ENCODE data around the gene CELSR1. TPM values are rescaled to one million over a fixed set of nuclear protein-coding genes. Genes with fewer than 3 reads are reported as not detected.

The CELSR1 gene
- total RNA-seq, 2 donors from 2014 or later = 24.2 to 38.2 TPM

- H3K27me3 ChIP-seq (replicated peaks; ENCODE audit: insufficient read depth) = no peaks in the 10 kb centered on the region
- DNase-seq (ENCODE audit: low spot score) = no peak
- TF ChIP-seq POLR2AphosphoS5 (IDR thresholded peaks at IDR 0.05) (no peak), POLR2A (IDR thresholded peaks at IDR 0.05) (no peak), CTCF (IDR thresholded peaks at IDR 0.05) (no peak)
- peaks cover 7 to 14% of the 10 kb centered on the region in 2 donors for H3K36me3 ChIP-seq
- WGBS = 88% methylated on average over 13 of the region's 13 CpGs
- intact Hi-C loops (cut with DNase I) = no loop called here
- peaks cover 5% of the 10 kb centered on the region for H3K4me1 ChIP-seq (replicated peaks)
- H3K27ac ChIP-seq = no peak overlapping the region
- no peaks in the 10 kb centered on the region for H3K9me3 ChIP-seq
- H3K4me3 ChIP-seq = no peak overlapping the region
Measured at GRCh38 chr22:46340676-46341075, 196.7 kb downstream of the CELSR1 start.

DNA sequence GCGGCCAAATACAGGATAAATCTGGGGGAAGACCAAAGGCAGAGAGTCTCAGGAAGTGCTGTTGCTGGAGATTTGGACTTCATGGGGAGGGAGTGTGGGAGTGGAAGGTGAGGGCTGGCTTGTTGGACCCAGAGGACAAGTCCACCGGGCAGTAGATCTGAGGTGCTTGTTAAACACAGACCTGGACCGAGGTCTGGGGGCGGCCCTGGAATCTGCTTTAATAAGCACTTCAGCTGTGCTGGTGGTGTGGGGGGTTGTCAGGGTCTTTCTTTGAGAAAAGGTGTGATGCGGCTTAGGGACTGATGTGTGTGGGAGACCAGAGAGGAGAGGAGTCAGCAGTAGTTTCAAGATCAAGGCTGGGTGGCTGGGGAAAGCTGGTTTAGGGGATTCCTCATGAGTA lies 197.5 kb downstream of the CELSR1 start:
- no peak for DNase-seq (ENCODE audit: low spot score)
- Histone ChIP-seq H3K9me3 (no peaks in the 10 kb centered on the region), H3K27me3 (replicated peaks; ENCODE audit: insufficient read depth) (no peaks in the 10 kb centered on the region), H3K27ac (no peak overlapping the region), H3K4me1 (replicated peaks) (peaks cover 5% of the 10 kb centered on the region), H3K4me3 (no peak overlapping the region), H3K36me3 (peaks cover 7 to 14% of the 10 kb centered on the region in 2 donors)
- TF ChIP-seq CTCF (IDR thresholded peaks at IDR 0.05) (no peak), POLR2A (IDR thresholded peaks at IDR 0.05) (no peak), POLR2AphosphoS5 (IDR thresholded peaks at IDR 0.05) (no peak)
- intact Hi-C loops (cut with DNase I) = no loop called here
- 94% methylated on average over 5 of the region's 5 CpGs for WGBS

GRCh38 chr22:46338636-46339035 lies 198.8 kb downstream of the CELSR1 start:
- H3K27ac ChIP-seq = no peak overlapping the region
- H3K36me3 ChIP-seq = peaks cover 7 to 14% of the 10 kb centered on the region in 2 donors
- DNase-seq (ENCODE audit: low spot score) = no peak
- H3K4me1 ChIP-seq (replicated peaks) = peaks cover 5% of the 10 kb centered on the region
- TF ChIP-seq CTCF (IDR thresholded peaks at IDR 0.05) (no peak), POLR2A (IDR thresholded peaks at IDR 0.05) (no peak), POLR2AphosphoS5 (IDR thresholded peaks at IDR 0.05) (no peak)
- no peak overlapping the region for H3K4me3 ChIP-seq
- no peaks in the 10 kb centered on the region for H3K9me3 ChIP-seq
- H3K27me3 ChIP-seq (replicated peaks; ENCODE audit: insufficient read depth) = no peaks in the 10 kb centered on the region
- intact Hi-C loops (cut with DNase I) = no loop called here
- 91% methylated on average over 8 of the region's 8 CpGs for WGBS

DNA sequence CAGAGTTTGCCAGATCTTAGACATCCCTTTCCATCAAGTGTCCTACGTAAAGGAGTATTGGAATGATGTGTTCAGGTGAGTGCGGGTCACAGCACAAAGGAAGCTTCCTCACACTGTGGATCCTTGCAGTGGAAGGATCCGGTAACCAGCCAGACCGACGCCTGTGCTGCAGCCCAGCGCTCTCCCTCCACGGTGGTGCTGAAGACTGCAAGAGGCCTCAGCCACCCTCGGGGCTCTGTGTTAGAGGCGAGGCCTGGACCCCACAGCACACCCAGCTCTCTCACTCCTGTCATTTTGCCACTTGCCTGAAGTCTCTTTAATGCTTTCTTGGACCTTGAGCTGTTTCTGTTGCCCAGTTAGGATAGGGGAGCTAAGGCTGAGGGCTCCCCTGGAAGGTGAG lies 199.6 kb downstream of the CELSR1 start:
- no peaks in the 10 kb centered on the region for H3K9me3 ChIP-seq
- H3K27ac ChIP-seq = no peak overlapping the region
- peaks cover 5 to 14% of the 10 kb centered on the region in 2 donors for H3K36me3 ChIP-seq
- no peaks in the 10 kb centered on the region for H3K27me3 ChIP-seq (replicated peaks; ENCODE audit: insufficient read depth)
- intact Hi-C loops (cut with DNase I) = no loop called here
- H3K4me1 ChIP-seq (replicated peaks) = peaks cover 5% of the 10 kb centered on the region
- DNase-seq (ENCODE audit: low spot score) = no peak
- TF ChIP-seq POLR2AphosphoS5 (IDR thresholded peaks at IDR 0.05) (no peak), CTCF (IDR thresholded peaks at IDR 0.05) (no peak), POLR2A (IDR thresholded peaks at IDR 0.05) (no peak)
- H3K4me3 ChIP-seq = no peak overlapping the region
- WGBS = 89% methylated on average over 9 of the region's 9 CpGs
